HG03354 (cell line): Measurements from ENCODE around the gene SKA2.
"Not testable (repeated sequence)": the region's sequence is repeated elsewhere in the genome, so short reads cannot be mapped to it uniquely, and the experiment has no call there.

ENCODE experiments used
- ATAC-seq: cut with Tn5 transposase; IDR thresholded peaks from one replicate; pipeline ENCODE4 v1.9.1; 2021; ENCODE audit warnings: mild to moderate bottlenecking; ENCODE audit not compliant: unreplicated experiment, poor library complexity, severe bottlenecking

SKA2 gene

GRCh38 chr17:59154721-59155438 lies at the start of gene SKA2:
SKA2 (minus strand) TSS chr17:59155186; CDS start chr17:59155163, 23 bp downstream.
- peak; percentile 82 for ATAC-seq

GRCh38 chr17:59202320-59202719 lies 47.3 kb upstream of the SKA2 start:
- no peak for ATAC-seq

GRCh38 chr17:59199398-59199797 lies 44.4 kb upstream of the SKA2 start:
- no peak for ATAC-seq

- no peak for ATAC-seq
These were observed 38.4 kb upstream of the SKA2 start for GRCh38 chr17:59193336-59193862.

- ATAC-seq: no peak
These were observed 35.8 kb upstream of the SKA2 start for GRCh38 chr17:59190806-59191205.

GRCh38 chr17:59186850-59187249 lies 31.9 kb upstream of the SKA2 start:
- ATAC-seq: no peak

- ATAC-seq: no peak
These were observed 31.0 kb upstream of the SKA2 start for GRCh38 chr17:59185997-59186396.

- no peak for ATAC-seq
These were observed 26.5 kb upstream of the SKA2 start for GRCh38 chr17:59181481-59181880.

- ATAC-seq: no peak
These were observed 25.6 kb upstream of the SKA2 start for GRCh38 chr17:59180626-59181025.

GRCh38 chr17:59179601-59180000 lies 24.6 kb upstream of the SKA2 start:
- not testable (repeated sequence) for ATAC-seq

GRCh38 chr17:59178266-59178985 lies 23.4 kb upstream of the SKA2 start:
- no peak for ATAC-seq

GRCh38 chr17:59175076-59175475 lies 20.1 kb upstream of the SKA2 start:
- no peak for ATAC-seq

GRCh38 chr17:59174671-59175070 lies 19.7 kb upstream of the SKA2 start:
- ATAC-seq: no peak

GRCh38 chr17:59172436-59173004 lies 17.5 kb upstream of the SKA2 start:
- no peak for ATAC-seq

- ATAC-seq: no peak
These were observed 12.6 kb upstream of the SKA2 start for GRCh38 chr17:59167571-59168001.

GRCh38 chr17:59165933-59166342 lies 11.0 kb upstream of the SKA2 start:
- peak; percentile 48 for ATAC-seq

GRCh38 chr17:59161477-59161876 lies 6.5 kb upstream of the SKA2 start:
- no peak for ATAC-seq

- no peak for ATAC-seq
These were observed 5.4 kb upstream of the SKA2 start for GRCh38 chr17:59160157-59161025.

- peak; percentile 88 for ATAC-seq
These were observed 622 bp upstream of the SKA2 start, which contains the start of gene PRR11 for GRCh38 chr17:59155439-59156177. PRR11 (plus strand) TSS chr17:59155746; CDS start chr17:59169753, 14,007 bp downstream.
